Ascending aorta (tissue), 2 donors: ENCODE results near the gene SERBP1. TPM values are rescaled to one million over a fixed set of nuclear protein-coding genes. Genes with fewer than 3 reads are reported as not detected.

ENCODE experiments used
- DNase-seq, 2 donors: peaks; one replicate each; pipeline ENCODE4 v3.0.0-alpha.2; 2019; ENCODE audit warnings: low spot score in 2 of 2
- H3K27ac ChIP-seq, 2 donors: fragments of 200-600 bp; sonication (generic); one replicate each; pipeline ENCODE4 v1.5.1; 2016 to 2017; ENCODE audit warnings: mild to moderate bottlenecking in 1 of 2
- H3K27me3 ChIP-seq: fragments of 200-600 bp; sonication (generic); one replicate; pipeline ENCODE4 v1.5.1; 2017
- H3K36me3 ChIP-seq, 2 donors: fragments of 200-600 bp; sonication (generic); one replicate each; pipeline ENCODE4 v1.5.1; 2016
- H3K4me1 ChIP-seq, 2 donors: fragments of 200-600 bp; sonication (generic); one replicate each; pipeline ENCODE4 v1.5.1; 2016 to 2017; ENCODE audit warnings: mild to moderate bottlenecking in 1 of 2
- H3K4me3 ChIP-seq, 2 donors: fragments of 200-600 bp; sonication (generic); one replicate each; pipeline ENCODE4 v1.5.1; 2016 to 2017; ENCODE audit warnings: mild to moderate bottlenecking in 1 of 2
- H3K9me3 ChIP-seq, 2 donors: fragments of 200-600 bp; sonication (generic); one replicate each; pipeline ENCODE4 v1.5.1; 2016
- intact Hi-C: fragments of 100-400 bp; cut with DNase I; formaldehyde crosslinking; loops from one replicate; pipeline ENCODE4 v1.15.1; 2023
- total RNA-seq: library from RNA; depleted of rRNA; stranded (reverse); fragments of >200 nt; gene quantifications from one replicate; pipeline ENCODE4 v1.1.0, GENCODE V29; 2016
- TF ChIP-seq, protein P1 (sequence below), 3 experiments: fragments of 200-600 bp in 2 of 3; fragments of 450-650 bp in 1 of 3; sonication (generic) in 2 of 3; IDR thresholded peaks; one replicate each; pipeline ENCODE4 v1.5.1; 2016 to 2019; ENCODE audit warnings: antibody characterized with exemption in 3 of 3, mild to moderate bottlenecking in 1 of 3, moderate library complexity in 1 of 3

The SERBP1 gene
- total RNA-seq, 1 donor from 2014 or later = 125 TPM

DNA sequence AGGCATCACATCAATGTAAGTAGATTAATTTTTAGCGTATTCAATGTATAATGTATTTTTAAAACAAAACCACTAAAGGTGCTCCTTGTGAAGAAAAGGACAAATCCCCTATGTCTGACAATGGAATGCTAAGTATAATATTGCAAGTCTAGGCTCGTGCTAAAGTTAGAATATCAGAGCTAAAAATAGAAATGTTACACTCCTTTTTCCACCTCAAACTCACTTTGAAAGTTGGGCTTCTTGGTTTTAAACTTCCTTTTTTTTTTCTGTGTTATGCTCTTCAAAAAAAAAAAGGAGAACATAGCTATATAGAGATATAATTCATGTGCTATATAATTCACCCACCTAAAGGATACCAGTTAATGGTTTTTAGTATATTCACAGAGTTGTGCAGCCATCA, 3.6 kb upstream of the SERBP1 start:
- no peaks in the 10 kb centered on the region for H3K27me3 ChIP-seq
- DNase-seq = no peak
- intact Hi-C loops = loop anchor here (5.0 to 10.0 kb wide), 5 partner anchors 253 to 509 kb away; partner anchors contain the start of genes DNAI4, GADD45A and MIER1
- no peaks in the 10 kb centered on the region for H3K9me3 ChIP-seq
- no peaks in the 10 kb centered on the region for H3K36me3 ChIP-seq
- H3K4me3 ChIP-seq = no peak overlapping the region
- H3K27ac ChIP-seq = peak overlapping the region; percentile 94 to 98
- H3K4me1 ChIP-seq = peaks cover 0 to 17% of the 10 kb centered on the region in 2 donors
- TF ChIP-seq, protein P1, sequence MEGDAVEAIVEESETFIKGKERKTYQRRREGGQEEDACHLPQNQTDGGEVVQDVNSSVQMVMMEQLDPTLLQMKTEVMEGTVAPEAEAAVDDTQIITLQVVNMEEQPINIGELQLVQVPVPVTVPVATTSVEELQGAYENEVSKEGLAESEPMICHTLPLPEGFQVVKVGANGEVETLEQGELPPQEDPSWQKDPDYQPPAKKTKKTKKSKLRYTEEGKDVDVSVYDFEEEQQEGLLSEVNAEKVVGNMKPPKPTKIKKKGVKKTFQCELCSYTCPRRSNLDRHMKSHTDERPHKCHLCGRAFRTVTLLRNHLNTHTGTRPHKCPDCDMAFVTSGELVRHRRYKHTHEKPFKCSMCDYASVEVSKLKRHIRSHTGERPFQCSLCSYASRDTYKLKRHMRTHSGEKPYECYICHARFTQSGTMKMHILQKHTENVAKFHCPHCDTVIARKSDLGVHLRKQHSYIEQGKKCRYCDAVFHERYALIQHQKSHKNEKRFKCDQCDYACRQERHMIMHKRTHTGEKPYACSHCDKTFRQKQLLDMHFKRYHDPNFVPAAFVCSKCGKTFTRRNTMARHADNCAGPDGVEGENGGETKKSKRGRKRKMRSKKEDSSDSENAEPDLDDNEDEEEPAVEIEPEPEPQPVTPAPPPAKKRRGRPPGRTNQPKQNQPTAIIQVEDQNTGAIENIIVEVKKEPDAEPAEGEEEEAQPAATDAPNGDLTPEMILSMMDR (IDR thresholded peaks at IDR 0.05) = no peak

DNA sequence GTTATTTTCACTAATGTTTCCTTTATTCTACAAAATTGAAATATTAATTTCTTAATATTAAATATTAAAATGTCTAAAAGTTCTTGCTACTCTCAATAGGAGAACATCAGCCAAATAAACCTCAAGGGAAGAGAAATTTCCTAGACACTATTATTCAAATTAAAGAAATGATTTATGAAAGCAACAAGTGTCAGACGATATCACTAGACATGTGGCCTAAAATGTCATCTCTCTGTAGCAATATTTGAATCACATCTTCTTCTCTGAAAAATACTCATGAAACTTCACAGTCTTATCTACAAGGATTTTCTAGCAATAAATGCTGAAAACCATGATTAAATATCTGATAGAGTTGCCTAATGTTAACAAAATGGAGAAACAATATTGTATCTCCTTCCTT, 2.5 kb upstream of the SERBP1 start:
- Histone ChIP-seq H3K9me3 (no peaks in the 10 kb centered on the region), H3K4me3 (no peak overlapping the region), H3K36me3 (no peaks in the 10 kb centered on the region), H3K27ac (peak overlapping the region; percentile 94 to 98), H3K4me1 (peaks cover 0 to 17% of the 10 kb centered on the region in 2 donors), H3K27me3 (no peaks in the 10 kb centered on the region)
- intact Hi-C loops = loop anchor here (5.0 to 10.0 kb wide), 5 partner anchors 255 to 508 kb away; partner anchors contain the start of genes DNAI4, GADD45A and MIER1
- TF ChIP-seq, protein P1 (IDR thresholded peaks at IDR 0.05) = no peak
- DNase-seq = no peak

DNA sequence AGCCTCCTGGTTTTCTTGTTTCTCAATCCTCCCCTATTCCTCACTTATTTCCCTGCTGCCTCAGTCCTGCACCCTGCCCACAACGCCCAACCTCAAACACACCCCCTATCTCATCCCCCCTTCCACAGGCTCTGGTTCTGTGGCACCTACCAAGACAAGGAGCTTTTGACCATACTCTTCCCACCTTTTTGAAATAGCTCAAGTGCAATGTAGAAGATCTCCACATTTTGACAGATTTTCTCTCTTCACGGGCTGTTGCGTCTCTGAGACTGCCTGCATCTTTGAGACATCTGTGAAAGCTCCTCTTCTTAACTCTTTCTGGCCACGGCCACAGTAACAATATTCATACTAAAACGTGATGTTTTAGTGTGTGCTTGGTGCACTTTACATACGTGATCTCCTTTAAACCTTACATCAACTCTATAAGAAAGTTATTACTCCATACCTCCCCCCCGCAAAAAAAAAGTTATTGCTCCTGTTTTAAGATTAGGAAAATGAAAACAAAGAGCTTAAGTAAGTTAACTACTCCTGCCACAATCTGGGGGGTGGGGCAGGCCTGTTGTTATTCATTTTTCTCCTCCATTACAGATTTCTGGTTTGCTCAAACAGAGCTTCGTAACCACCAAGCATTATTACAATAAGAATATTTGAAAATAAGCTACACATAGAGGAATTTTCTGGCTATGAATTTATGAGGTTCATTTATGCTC, 1.8 kb upstream of the SERBP1 start:
- intact Hi-C loops = loop anchor here (2.0 to 10.0 kb wide), 6 partner anchors 29 to 507 kb away; partner anchors contain the start of genes DNAI4, GADD45A and MIER1
- H3K4me3 ChIP-seq = peak overlapping the region in 1 of 2 donors; percentile 88

DNA sequence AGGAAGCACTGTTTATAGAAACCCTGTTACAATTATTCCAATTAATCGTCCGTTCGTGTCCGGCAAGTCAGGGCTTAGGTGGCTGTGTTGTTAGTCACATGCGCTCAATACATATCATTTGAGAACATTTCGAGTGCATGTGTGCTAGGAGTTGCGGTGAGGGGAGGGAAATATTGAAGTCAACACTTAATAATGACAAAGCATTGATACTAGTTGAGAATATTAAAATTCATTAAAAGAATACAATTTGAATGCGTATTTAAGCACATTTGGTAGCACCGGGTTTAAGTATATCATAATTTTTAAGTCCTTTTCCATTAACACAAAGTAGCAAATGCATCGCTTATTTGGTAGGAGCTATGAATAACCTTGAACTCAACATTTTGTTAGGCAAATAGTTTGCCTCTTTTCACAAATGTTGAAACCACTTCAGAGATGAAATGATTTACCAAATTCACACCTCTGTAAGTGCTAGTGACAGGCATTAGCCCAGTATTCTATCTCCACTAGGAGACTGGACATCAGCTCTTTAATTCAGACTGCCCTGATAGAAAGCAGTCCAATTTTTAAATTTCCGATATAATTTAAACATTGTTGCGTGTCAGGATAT, 1.1 kb upstream of the SERBP1 start:
- peak overlapping the region; percentile 94 to 98 for H3K27ac ChIP-seq
- H3K36me3 ChIP-seq = no peaks in the 10 kb centered on the region
- H3K9me3 ChIP-seq = no peaks in the 10 kb centered on the region
- intact Hi-C loops = loop anchor here (2.0 to 10.0 kb wide), 6 partner anchors 30 to 506 kb away; partner anchors contain the start of genes DNAI4, GADD45A and MIER1
- H3K4me1 ChIP-seq = peaks cover 0 to 25% of the 10 kb centered on the region in 2 donors
- DNase-seq = no peak
- H3K4me3 ChIP-seq = peak overlapping the region; percentile 83 to 88
- TF ChIP-seq, protein P1 (IDR thresholded peaks at IDR 0.05) = no peak
- no peaks in the 10 kb centered on the region for H3K27me3 ChIP-seq

More for the DNA sequence above, 1.8 kb upstream of the SERBP1 start:
- no peaks in the 10 kb centered on the region for H3K36me3 ChIP-seq
- no peak for DNase-seq
- peak overlapping the region; percentile 94 to 98 for H3K27ac ChIP-seq
- H3K4me1 ChIP-seq = peaks cover 0 to 20% of the 10 kb centered on the region in 2 donors
- TF ChIP-seq, protein P1 (IDR thresholded peaks at IDR 0.05) = no peak
- no peaks in the 10 kb centered on the region for H3K27me3 ChIP-seq
- no peaks in the 10 kb centered on the region for H3K9me3 ChIP-seq

DNA sequence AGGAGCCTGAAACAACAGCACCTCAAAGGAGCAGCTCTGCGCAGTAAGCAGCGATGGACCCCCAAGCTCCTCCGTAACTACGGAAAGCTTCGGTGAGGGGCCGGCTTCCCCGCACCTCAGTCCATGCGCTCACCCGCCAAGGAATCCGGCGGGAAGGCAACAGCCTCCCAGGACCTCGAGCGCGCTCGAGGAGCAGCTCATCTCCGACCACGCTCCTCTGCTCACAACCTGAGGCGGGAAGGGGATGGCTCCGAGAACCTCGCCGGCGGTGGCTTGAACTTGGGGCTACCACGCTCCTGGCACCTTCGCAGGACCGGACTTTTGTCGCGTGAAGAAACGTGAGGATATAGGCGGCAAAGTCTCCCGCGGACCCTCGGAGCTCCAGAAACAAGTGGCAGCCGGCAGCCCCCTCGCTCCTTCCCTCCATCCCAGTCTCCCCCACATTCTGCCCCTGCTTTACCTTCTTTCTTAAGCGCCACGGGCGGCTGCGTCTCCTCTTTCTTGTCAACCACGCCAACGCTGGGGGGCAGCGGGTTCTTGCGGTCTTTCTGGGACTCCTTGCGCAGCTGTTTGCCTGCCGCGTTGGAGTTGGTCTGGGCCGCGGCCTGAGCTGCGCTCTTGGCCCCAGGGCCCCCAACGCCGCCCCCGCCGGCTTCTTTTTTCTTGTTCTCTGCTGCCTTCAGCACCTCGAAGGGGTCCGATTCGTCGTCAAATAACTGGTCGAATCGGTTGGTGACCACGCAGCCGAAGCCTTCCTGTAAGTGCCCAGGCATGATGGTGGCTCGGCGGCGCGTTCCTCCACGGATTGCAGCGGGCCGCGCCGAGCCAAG, 459 bp downstream of the SERBP1 start:
- H3K27me3 ChIP-seq = no peaks in the 10 kb centered on the region
- H3K36me3 ChIP-seq = peaks cover 3 to 12% of the 10 kb centered on the region in 2 donors
- DNase-seq = peak in 1 of 2 donors; percentile 65
- H3K4me1 ChIP-seq = peaks cover 0 to 32% of the 10 kb centered on the region in 2 donors
- peak overlapping the region; percentile 83 to 88 for H3K4me3 ChIP-seq
- no peaks in the 10 kb centered on the region for H3K9me3 ChIP-seq
- TF ChIP-seq, protein P1 (IDR thresholded peaks at IDR 0.05) = no peak
- H3K27ac ChIP-seq = peak overlapping the region; percentile 94 to 98
- intact Hi-C loops = loop anchor here (2.0 to 10.0 kb wide), 7 partner anchors 31 to 505 kb away; partner anchors contain the start of genes DNAI4, GADD45A and MIER1
